B cell (primary cell): ENCODE results near the gene POP5.
"Not testable (repeated sequence)": the region's sequence is repeated elsewhere in the genome, so short reads cannot be mapped to it uniquely, and the experiment has no call there.

ENCODE experiments used
- CTCF ChIP-seq: fragments of 200-600 bp; IDR thresholded peaks from one replicate; pipeline ENCODE4 v1.8.0; 2022; ENCODE audit warnings: antibody characterized with exemption, mild to moderate bottlenecking
- EZH2 ChIP-seq: IDR thresholded peaks from 2 replicates; pipeline ENCODE4 v1.6.1; 2012; ENCODE audit warnings: borderline replicate concordance, low read depth, mild to moderate bottlenecking, moderate library complexity, low read length; ENCODE audit not compliant: insufficient read depth, poor library complexity, severe bottlenecking

- not testable (repeated sequence) for TF ChIP-seq CTCF, EZH2
These were observed 21.2 kb upstream of the POP5 start for GRCh38 chr12:120602416-120602815.
